Upper lobe of left lung (tissue), 6 donors: Measurements from ENCODE around the gene GNB2. TPM values are rescaled to one million over a fixed set of nuclear protein-coding genes. Genes with fewer than 3 reads are reported as not detected.

ENCODE experiments used
- ATAC-seq, 2 donors: fragments of 200-7000 bp; cut with Tn5 transposase; one replicate each; pipeline ENCODE4 v1.9.1; 2022; ENCODE audit warnings: mild to moderate bottlenecking in 2 of 2, moderate library complexity in 2 of 2; ENCODE audit not compliant: low FRiP score in 2 of 2
- DNase-seq, 2 donors: peaks; one replicate each; pipeline ENCODE4 v3.0.0-alpha.2; 2019 to 2020
- H3K27ac ChIP-seq, 4 donors: fragments of 200-600 bp; sonication (generic); one replicate each; pipeline ENCODE4 v1.5.1; 2016 to 2019
- H3K27me3 ChIP-seq, 4 donors: fragments of 200-600 bp; sonication (generic); one replicate each; pipeline ENCODE4 v1.5.1; 2017 to 2019
- H3K36me3 ChIP-seq, 4 donors: fragments of 200-600 bp; sonication (generic); one replicate each; pipeline ENCODE4 v1.5.1; 2016 to 2019
- H3K4me1 ChIP-seq, 4 donors: fragments of 200-600 bp; sonication (generic); one replicate each; pipeline ENCODE4 v1.5.1; 2018 to 2019
- H3K4me3 ChIP-seq, 4 donors: fragments of 200-600 bp; sonication (generic); one replicate each; pipeline ENCODE4 v1.5.1; 2017 to 2019; ENCODE audit warnings: mild to moderate bottlenecking in 2 of 4, moderate library complexity in 1 of 4
- H3K9me3 ChIP-seq, 4 donors: fragments of 200-600 bp; sonication (generic); one replicate each; pipeline ENCODE4 v1.5.1; 2018 to 2019
- CTCF ChIP-seq, 6 experiments: fragments of 450-650 bp in 4 of 6; fragments of 200-600 bp in 2 of 6; sonication (generic) in 2 of 6; IDR thresholded peaks; one replicate each; pipeline ENCODE4 v1.5.1; 2016 to 2019; ENCODE audit warnings: antibody characterized with exemption in 6 of 6
- EP300 ChIP-seq, 4 donors: sonication (generic); formaldehyde crosslinking; IDR thresholded peaks; one replicate each; pipeline ENCODE4 v1.5.1; 2017; ENCODE audit warnings: antibody characterized with exemption in 4 of 4, control low read depth in 2 of 4
- POLR2A ChIP-seq, 4 donors: fragments of 450-650 bp; IDR thresholded peaks; one replicate each; pipeline ENCODE4 v1.5.1; 2016 to 2017; ENCODE audit warnings: antibody characterized with exemption in 4 of 4, mild to moderate bottlenecking in 2 of 4
- POLR2AphosphoS5 ChIP-seq, 2 donors: sonication (generic); formaldehyde crosslinking; IDR thresholded peaks; one replicate each; pipeline ENCODE4 v1.5.1; 2017; ENCODE audit warnings: antibody characterized with exemption in 2 of 2
- WGBS, 2 donors: methylation state at CpG; one replicate each; pipeline ENCODE4 v1.1.5; 2017 to 2018; 5-methylcytosine and 5-hydroxymethylcytosine counted together
- total RNA-seq, 6 donors: library from RNA; depleted of rRNA in 4 of 6; stranded (reverse); fragments of >200 nt in 4 of 6; gene quantifications; one replicate each; pipeline versions ENCODE4 v1.1.0 to v1.2.1, GENCODE V29; 2016 to 2021
- donor health status: DM: no; HTN: no; CAD: no; lungs with moderate emphysema.
- donor health status: DM: no; HTN: yes; CAD: no; lungs with severe emphysema.

Gene GNB2
- total RNA-seq, 6 donors from 2014 or later: 153 to 291 (median 278) TPM

DNA sequence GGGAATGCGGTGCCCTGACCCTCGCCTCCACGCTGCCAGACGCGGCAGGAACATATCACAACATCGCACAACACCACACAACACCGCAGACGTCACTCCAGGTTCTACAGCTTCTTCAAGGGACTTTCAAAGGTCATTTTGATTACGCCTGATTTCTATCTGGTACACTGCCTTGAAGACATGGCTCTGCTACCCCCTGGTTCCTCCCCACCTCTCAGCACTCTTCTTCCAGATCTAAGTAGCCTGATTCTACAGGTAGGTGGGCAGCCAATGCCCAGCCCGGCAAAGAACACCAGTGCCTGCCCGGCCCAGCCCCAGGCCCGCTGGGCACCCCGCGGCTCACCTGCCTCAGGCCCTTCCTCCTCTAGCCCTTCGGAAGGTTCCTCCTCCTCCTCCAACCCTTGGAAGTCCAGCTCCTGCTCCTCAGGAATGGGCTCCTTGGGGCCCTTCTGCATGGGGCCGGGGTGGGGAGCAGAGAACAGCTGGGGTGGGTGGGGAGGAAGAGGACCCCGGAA, 12.1 kb downstream of the GNB2 start:
- H3K27ac ChIP-seq: no peak overlapping the region
- DNase-seq (peak in 1 of 2 donors; percentile 52), ATAC-seq (no peak)
- WGBS, 2 donors: 88 to 94% methylated on average over 15 to 16 of the region's 17 CpGs
- peaks cover 40 to 88% (median 77%) of the 10 kb centered on the region in 4 donors for H3K36me3 ChIP-seq
- H3K4me3 ChIP-seq: no peak overlapping the region
- H3K4me1 ChIP-seq: peaks cover 0 to 10% (median under 1%) of the 10 kb centered on the region in 4 donors
- TF ChIP-seq POLR2AphosphoS5 (IDR thresholded peaks at IDR 0.05) (no peak), CTCF (IDR thresholded peaks at IDR 0.05) (no peak), POLR2A (IDR thresholded peaks at IDR 0.05) (no peak), EP300 (IDR thresholded peaks at IDR 0.05) (no peak)
- no peaks in the 10 kb centered on the region for H3K27me3 ChIP-seq
- H3K9me3 ChIP-seq: no peaks in the 10 kb centered on the region

DNA sequence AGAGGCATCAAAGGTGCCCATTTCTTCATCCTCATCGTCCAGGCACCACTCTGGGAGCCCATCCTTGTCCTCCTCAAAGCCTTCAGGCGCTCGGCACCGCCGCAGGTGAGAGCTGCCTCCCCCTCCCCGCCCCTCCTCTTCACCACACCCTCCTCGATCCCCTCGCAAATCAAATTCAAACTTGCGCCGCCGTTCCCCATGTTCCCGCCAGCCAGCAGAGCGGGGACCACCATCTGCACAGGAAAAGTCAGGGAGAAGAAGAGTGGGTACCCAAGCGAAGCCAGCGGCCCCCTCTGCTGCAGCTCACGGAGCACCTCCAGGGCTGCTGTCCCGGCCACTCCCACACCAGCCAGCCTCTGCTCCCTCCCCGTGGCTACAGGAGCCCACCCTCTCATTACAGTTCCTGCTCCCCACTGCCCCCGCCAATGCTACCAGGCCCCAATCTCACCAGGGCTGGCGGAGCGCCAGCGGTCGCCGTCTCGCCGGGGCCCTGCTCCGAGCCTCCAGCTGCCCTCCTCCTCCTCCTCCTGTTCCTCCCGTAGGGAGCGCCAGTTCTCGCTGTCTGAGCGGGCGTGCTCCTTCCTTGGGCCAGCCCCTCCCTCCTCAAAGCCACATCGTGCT, 12.8 kb downstream of the GNB2 start:
- WGBS, 2 donors: 86 to 88% methylated on average over 33 of the region's 33 CpGs
- H3K36me3 ChIP-seq: peaks cover 40 to 86% (median 74%) of the 10 kb centered on the region in 4 donors
- H3K4me3 ChIP-seq: no peak overlapping the region
- TF ChIP-seq CTCF (IDR thresholded peaks at IDR 0.05) (no peak), POLR2A (IDR thresholded peaks at IDR 0.05) (no peak), EP300 (IDR thresholded peaks at IDR 0.05) (no peak), POLR2AphosphoS5 (IDR thresholded peaks at IDR 0.05) (no peak)
- H3K27ac ChIP-seq: no peak overlapping the region
- H3K4me1 ChIP-seq: peaks cover 5 to 16% (median 7%) of the 10 kb centered on the region in 4 donors
- no peaks in the 10 kb centered on the region for H3K27me3 ChIP-seq
- peak in 1 of 2 donors; percentile 82 for DNase-seq
- H3K9me3 ChIP-seq: no peaks in the 10 kb centered on the region
- no peak for ATAC-seq

GRCh38 chr7:100686822-100687211, 13.3 kb downstream of the GNB2 start:
- H3K27ac ChIP-seq: no peak overlapping the region

GRCh38 chr7:100687261-100687660, 13.7 kb downstream of the GNB2 start:
- ATAC-seq (no peak), DNase-seq (peak in 1 of 2 donors; percentile 75)
- 89 to 96% methylated on average over 18 to 22 of the region's 22 CpGs for WGBS, 2 donors
- no peak overlapping the region for H3K4me3 ChIP-seq
- H3K27me3 ChIP-seq: no peaks in the 10 kb centered on the region
- H3K36me3 ChIP-seq: peaks cover 35 to 76% (median 65%) of the 10 kb centered on the region in 4 donors
- H3K4me1 ChIP-seq: peaks cover 14 to 25% (median 16%) of the 10 kb centered on the region in 4 donors
- no peaks in the 10 kb centered on the region for H3K9me3 ChIP-seq
- no peak overlapping the region for H3K27ac ChIP-seq
- TF ChIP-seq CTCF (IDR thresholded peaks at IDR 0.05) (no peak), POLR2AphosphoS5 (IDR thresholded peaks at IDR 0.05) (no peak), EP300 (IDR thresholded peaks at IDR 0.05) (no peak), POLR2A (IDR thresholded peaks at IDR 0.05) (no peak)

More at GRCh38 chr7:100686822-100687211, 13.3 kb downstream of the GNB2 start:
- no peak for ATAC-seq
- TF ChIP-seq POLR2A (IDR thresholded peaks at IDR 0.05) (no peak), EP300 (IDR thresholded peaks at IDR 0.05) (no peak), CTCF (IDR thresholded peaks at IDR 0.05) (no peak), POLR2AphosphoS5 (IDR thresholded peaks at IDR 0.05) (no peak)
- Histone ChIP-seq H3K9me3 (no peaks in the 10 kb centered on the region), H3K36me3 (peaks cover 36 to 81% (median 69%) of the 10 kb centered on the region in 4 donors), H3K27me3 (no peaks in the 10 kb centered on the region), H3K4me1 (peaks cover 10 to 21% (median 12%) of the 10 kb centered on the region in 4 donors), H3K4me3 (no peak overlapping the region)
- DNase-seq: peak in 1 of 2 donors; percentile 74
- WGBS, 2 donors: 93 to 94% methylated on average over 15 to 16 of the region's 17 CpGs
